ENCODE measurements around the gene EXTL2. TPM values are rescaled to one million over a fixed set of nuclear protein-coding genes. Genes with fewer than 3 reads are reported as not detected.

Gene EXTL2
- total RNA-seq, 2 donors from 2014 or later: 40.6 to 47.5 TPM

- Mint-ChIP-seq H3K4me1 (no peaks in the 10 kb centered on the region), H3K27ac (no peak overlapping the region), H3K4me3 (no peak overlapping the region), H3K9me3 (no peaks in the 10 kb centered on the region), H3K36me3 (ENCODE audit: low read depth) (peaks cover 21% of the 10 kb centered on the region), H3K27me3 (ENCODE audit: insufficient read depth) (no peaks in the 10 kb centered on the region)
- no peaks in the 10 kb centered on the region for H3K9me3 ChIP-seq (ENCODE audit: control insufficient read depth, low read length)
- H3K27me3 ChIP-seq (ENCODE audit: control insufficient read depth, insufficient read depth, low read length, poor library complexity, severe bottlenecking): no peaks in the 10 kb centered on the region
- DNase-seq: no peak
- no peak overlapping the region for H3K4me3 ChIP-seq (ENCODE audit: low read length)
- H3K36me3 ChIP-seq (ENCODE audit: control insufficient read depth, insufficient read depth, low read length): peaks cover 28% of the 10 kb centered on the region
- WGBS, 2 experiments (ENCODE audit: insufficient coverage in 1 of 2, insufficient read length in 1 of 2): 86 to 100% methylated on average over 1 to 2 of the region's 2 CpGs
- no peak overlapping the region for H3K27ac ChIP-seq (ENCODE audit: low read depth, low read length)
- no peak overlapping the region for H3K9ac ChIP-seq (ENCODE audit: extremely low read depth, low read length, poor library complexity, severe bottlenecking)
- H3K4me1 ChIP-seq (ENCODE audit: control insufficient read depth, insufficient read depth, low read length): no peaks in the 10 kb centered on the region
- TF ChIP-seq, protein P1, sequence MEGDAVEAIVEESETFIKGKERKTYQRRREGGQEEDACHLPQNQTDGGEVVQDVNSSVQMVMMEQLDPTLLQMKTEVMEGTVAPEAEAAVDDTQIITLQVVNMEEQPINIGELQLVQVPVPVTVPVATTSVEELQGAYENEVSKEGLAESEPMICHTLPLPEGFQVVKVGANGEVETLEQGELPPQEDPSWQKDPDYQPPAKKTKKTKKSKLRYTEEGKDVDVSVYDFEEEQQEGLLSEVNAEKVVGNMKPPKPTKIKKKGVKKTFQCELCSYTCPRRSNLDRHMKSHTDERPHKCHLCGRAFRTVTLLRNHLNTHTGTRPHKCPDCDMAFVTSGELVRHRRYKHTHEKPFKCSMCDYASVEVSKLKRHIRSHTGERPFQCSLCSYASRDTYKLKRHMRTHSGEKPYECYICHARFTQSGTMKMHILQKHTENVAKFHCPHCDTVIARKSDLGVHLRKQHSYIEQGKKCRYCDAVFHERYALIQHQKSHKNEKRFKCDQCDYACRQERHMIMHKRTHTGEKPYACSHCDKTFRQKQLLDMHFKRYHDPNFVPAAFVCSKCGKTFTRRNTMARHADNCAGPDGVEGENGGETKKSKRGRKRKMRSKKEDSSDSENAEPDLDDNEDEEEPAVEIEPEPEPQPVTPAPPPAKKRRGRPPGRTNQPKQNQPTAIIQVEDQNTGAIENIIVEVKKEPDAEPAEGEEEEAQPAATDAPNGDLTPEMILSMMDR (conservative IDR thresholded peaks at IDR 0.05): no peak
Measured at GRCh38 chr1:100874433-100874832, 20.2 kb downstream of the EXTL2 start.

- peaks cover 6% of the 10 kb centered on the region for H3K36me3 Mint-ChIP-seq (ENCODE audit: low read depth)
- no peaks in the 10 kb centered on the region for H3K9me3 ChIP-seq (ENCODE audit: control insufficient read depth, low read length)
- H3K27ac Mint-ChIP-seq: no peak overlapping the region
- no peaks in the 10 kb centered on the region for H3K9me3 Mint-ChIP-seq
- no peak overlapping the region for H3K4me3 Mint-ChIP-seq
- H3K27ac ChIP-seq (ENCODE audit: low read depth, low read length): no peak overlapping the region
- WGBS, 2 experiments (ENCODE audit: insufficient coverage in 1 of 2, insufficient read length in 1 of 2): 90 to 95% methylated on average over 2 of the region's 2 CpGs
- peaks cover 2% of the 10 kb centered on the region for H3K4me1 ChIP-seq (ENCODE audit: control insufficient read depth, insufficient read depth, low read length)
- H3K27me3 Mint-ChIP-seq (ENCODE audit: insufficient read depth): no peaks in the 10 kb centered on the region
- no peak overlapping the region for H3K9ac ChIP-seq (ENCODE audit: extremely low read depth, low read length, poor library complexity, severe bottlenecking)
- no peaks in the 10 kb centered on the region for H3K27me3 ChIP-seq (ENCODE audit: control insufficient read depth, insufficient read depth, low read length, poor library complexity, severe bottlenecking)
- TF ChIP-seq, protein P1 (conservative IDR thresholded peaks at IDR 0.05): no peak
- H3K4me1 Mint-ChIP-seq: peaks cover 3% of the 10 kb centered on the region
- no peak for DNase-seq
- no peak overlapping the region for H3K4me3 ChIP-seq (ENCODE audit: low read length)
- H3K36me3 ChIP-seq (ENCODE audit: control insufficient read depth, insufficient read depth, low read length): peaks cover 11% of the 10 kb centered on the region
Measured at GRCh38 chr1:100869996-100870395, 24.6 kb downstream of the EXTL2 start.

GRCh38 chr1:100868364-100868995 lies 26.2 kb downstream of the EXTL2 start:
- Mint-ChIP-seq H3K36me3 (ENCODE audit: low read depth) (peaks cover 3% of the 10 kb centered on the region), H3K27me3 (ENCODE audit: insufficient read depth) (no peaks in the 10 kb centered on the region), H3K4me1 (peaks cover 3% of the 10 kb centered on the region), H3K9me3 (no peaks in the 10 kb centered on the region), H3K27ac (no peak overlapping the region), H3K4me3 (no peak overlapping the region)
- H3K9me3 ChIP-seq (ENCODE audit: control insufficient read depth, low read length): peaks cover 8% of the 10 kb centered on the region
- TF ChIP-seq, protein P1 (conservative IDR thresholded peaks at IDR 0.05): peak; percentile 86
- no peak overlapping the region for H3K9ac ChIP-seq (ENCODE audit: extremely low read depth, low read length, poor library complexity, severe bottlenecking)
- H3K27me3 ChIP-seq (ENCODE audit: control insufficient read depth, insufficient read depth, low read length, poor library complexity, severe bottlenecking): no peaks in the 10 kb centered on the region
- no peak overlapping the region for H3K4me3 ChIP-seq (ENCODE audit: low read length)
- no peak overlapping the region for H3K27ac ChIP-seq (ENCODE audit: low read depth, low read length)
- DNase-seq: no peak
- WGBS, 2 experiments (ENCODE audit: insufficient coverage in 1 of 2, insufficient read length in 1 of 2): 22 to 33% methylated on average over 4 to 7 of the region's 7 CpGs
- H3K4me1 ChIP-seq (ENCODE audit: control insufficient read depth, insufficient read depth, low read length): peaks cover 2% of the 10 kb centered on the region
- no peaks in the 10 kb centered on the region for H3K36me3 ChIP-seq (ENCODE audit: control insufficient read depth, insufficient read depth, low read length)
